ENCODE data around the gene SLC17A2.

DNA sequence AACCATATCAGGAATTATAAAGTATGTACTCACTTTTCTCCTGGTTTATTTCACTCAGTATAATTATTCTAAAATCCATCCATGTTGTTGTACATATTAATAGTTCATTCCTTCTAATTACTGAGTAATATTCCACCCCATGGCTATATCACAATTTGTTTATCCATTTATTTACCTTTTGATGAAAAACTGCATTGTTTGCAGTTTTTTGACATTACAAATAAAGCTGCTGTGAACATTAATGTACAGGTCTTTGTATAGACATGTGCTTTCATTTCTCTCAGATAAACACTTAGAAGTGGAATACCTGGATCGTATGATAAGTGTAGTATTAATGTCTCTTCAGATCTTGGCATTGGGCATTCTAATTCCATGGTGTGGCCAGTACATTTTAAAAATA lies 60.7 kb downstream of the SLC17A2 start:
- TF ChIP-seq, protein P1, sequence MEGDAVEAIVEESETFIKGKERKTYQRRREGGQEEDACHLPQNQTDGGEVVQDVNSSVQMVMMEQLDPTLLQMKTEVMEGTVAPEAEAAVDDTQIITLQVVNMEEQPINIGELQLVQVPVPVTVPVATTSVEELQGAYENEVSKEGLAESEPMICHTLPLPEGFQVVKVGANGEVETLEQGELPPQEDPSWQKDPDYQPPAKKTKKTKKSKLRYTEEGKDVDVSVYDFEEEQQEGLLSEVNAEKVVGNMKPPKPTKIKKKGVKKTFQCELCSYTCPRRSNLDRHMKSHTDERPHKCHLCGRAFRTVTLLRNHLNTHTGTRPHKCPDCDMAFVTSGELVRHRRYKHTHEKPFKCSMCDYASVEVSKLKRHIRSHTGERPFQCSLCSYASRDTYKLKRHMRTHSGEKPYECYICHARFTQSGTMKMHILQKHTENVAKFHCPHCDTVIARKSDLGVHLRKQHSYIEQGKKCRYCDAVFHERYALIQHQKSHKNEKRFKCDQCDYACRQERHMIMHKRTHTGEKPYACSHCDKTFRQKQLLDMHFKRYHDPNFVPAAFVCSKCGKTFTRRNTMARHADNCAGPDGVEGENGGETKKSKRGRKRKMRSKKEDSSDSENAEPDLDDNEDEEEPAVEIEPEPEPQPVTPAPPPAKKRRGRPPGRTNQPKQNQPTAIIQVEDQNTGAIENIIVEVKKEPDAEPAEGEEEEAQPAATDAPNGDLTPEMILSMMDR (IDR thresholded peaks at IDR 0.05; ENCODE audit: low read length), result no peak
- TF ChIP-seq EZH2 (optimal IDR thresholded peaks at IDR 0.05; ENCODE audit: low read depth, low read length) (no peak), EZH2phosphoT487 (IDR thresholded peaks at IDR 0.05; ENCODE audit: low read length) (no peak)
